Fibroblast of skin of scalp (primary cell): ENCODE measurements around the gene SCN8A.
"Not testable (repeated sequence)": the region's sequence is repeated elsewhere in the genome, so short reads cannot be mapped to it uniquely, and the experiment has no call there.

Experiments used
- DNase-seq: peaks from one replicate; pipeline ENCODE4 v3.0.0-alpha.2; 2013

Gene SCN8A

GRCh38 chr12:51625370-51625769 lies 34.3 kb downstream of the SCN8A start:
- DNase-seq = no peak

GRCh38 chr12:51626115-51626514 lies 35.1 kb downstream of the SCN8A start:
- DNase-seq = no peak

GRCh38 chr12:51626629-51627028 lies 35.6 kb downstream of the SCN8A start:
- no peak for DNase-seq

GRCh38 chr12:51630256-51630880 lies 39.3 kb downstream of the SCN8A start:
- no peak for DNase-seq

- DNase-seq = no peak
Observed at GRCh38 chr12:51630986-51631385, 40.0 kb downstream of the SCN8A start.

- DNase-seq = peak; percentile 57
Observed at GRCh38 chr12:51631591-51631990, 40.6 kb downstream of the SCN8A start.

GRCh38 chr12:51632623-51633022 lies 41.6 kb downstream of the SCN8A start:
- no peak for DNase-seq

- peak; percentile 45 for DNase-seq
Observed at GRCh38 chr12:51635346-51635745, 44.3 kb downstream of the SCN8A start.

- DNase-seq = peak; percentile 83
Observed at GRCh38 chr12:51636581-51636980, 45.5 kb downstream of the SCN8A start.

- DNase-seq = no peak
Observed at GRCh38 chr12:51636986-51637385, 46.0 kb downstream of the SCN8A start.

- peak; percentile 27 for DNase-seq
Observed at GRCh38 chr12:51639361-51639760, 48.3 kb downstream of the SCN8A start.

GRCh38 chr12:51642286-51642685 lies 51.3 kb downstream of the SCN8A start:
- no peak for DNase-seq

GRCh38 chr12:51643951-51644350 lies 52.9 kb downstream of the SCN8A start:
- DNase-seq = no peak

- DNase-seq = not testable (repeated sequence)
Observed at GRCh38 chr12:51644691-51645090, 53.7 kb downstream of the SCN8A start.

GRCh38 chr12:51645961-51646360 lies 54.9 kb downstream of the SCN8A start:
- no peak for DNase-seq

- DNase-seq = no peak
Observed at GRCh38 chr12:51647647-51648046, 56.6 kb downstream of the SCN8A start.

- DNase-seq = no peak
Observed at GRCh38 chr12:51653431-51653830, 62.4 kb downstream of the SCN8A start.

GRCh38 chr12:51661199-51661598 lies 70.2 kb downstream of the SCN8A start:
- DNase-seq = peak; percentile 46

- no peak for DNase-seq
Observed at GRCh38 chr12:51661836-51662235, 70.8 kb downstream of the SCN8A start.

GRCh38 chr12:51662728-51663154 lies 71.7 kb downstream of the SCN8A start:
- DNase-seq = no peak

- no peak for DNase-seq
Observed at GRCh38 chr12:51663390-51663789, 72.4 kb downstream of the SCN8A start.

GRCh38 chr12:51666696-51667095 lies 75.7 kb downstream of the SCN8A start:
- DNase-seq = peak; percentile 27

- DNase-seq = no peak
Observed at GRCh38 chr12:51667269-51667668, 76.2 kb downstream of the SCN8A start.

- DNase-seq = no peak
Observed at GRCh38 chr12:51669271-51669670, 78.2 kb downstream of the SCN8A start.

GRCh38 chr12:51669996-51670395 lies 79.0 kb downstream of the SCN8A start:
- no peak for DNase-seq
